OCI-LY7 (cell line): ENCODE results near the gene DNM3. TPM values are rescaled to one million over a fixed set of nuclear protein-coding genes. Genes with fewer than 3 reads are reported as not detected.

Source experiments
- BruUV-seq: library from RNA; stranded (reverse); fragments of 400-500 nt; replicated peaks from 2 replicates; lab custom pipeline; 2021; lab: Mats Ljungman, UMichigan
- CTCF ChIA-PET: fragments of 300-600 bp; sonication (Branson Sonifier 250); formaldehyde crosslinking; loops from one replicate; lab custom pipeline; 2022; ENCODE audit warnings: antibody characterized with exemption; ENCODE audit not compliant: unreplicated experiment; lab: Charles Lee
- POLR2A ChIA-PET: fragments of 300-600 bp; sonication (Branson Sonifier 250); formaldehyde crosslinking; loops from one replicate; lab custom pipeline; 2022; ENCODE audit warnings: antibody characterized with exemption; lab: Charles Lee
- DNase-seq: peaks from one replicate; pipeline ENCODE4 v3.0.0-alpha.2; 2015; ENCODE audit warnings: low spot score
- H2AFZ ChIP-seq: fragments of 200-600 bp; sonication (generic), shearing (Covaris generic); 2 replicates; pipeline ENCODE4 v1.6.1; 2014; ENCODE audit warnings: mild to moderate bottlenecking, antibody characterized with exemption, low read length, moderate library complexity
- H3K27ac ChIP-seq: fragments of 200-600 bp; sonication (generic); 2 replicates; pipeline ENCODE4 v1.5.1; 2014; ENCODE audit warnings: mixed run types, low read depth, mild to moderate bottlenecking, moderate library complexity, low read length, inconsistent platforms; ENCODE audit not compliant: poor library complexity, severe bottlenecking
- H3K36me3 ChIP-seq: fragments of 200-600 bp; sonication (generic); 2 replicates; pipeline ENCODE4 v1.6.1; 2014; ENCODE audit warnings: mild to moderate bottlenecking, antibody characterized with exemption, low read length, moderate library complexity, mixed read lengths; ENCODE audit not compliant: insufficient read depth
- H3K4me1 ChIP-seq: fragments of 200-600 bp; sonication (generic); 2 replicates; pipeline ENCODE4 v1.5.1; 2014; ENCODE audit warnings: mild to moderate bottlenecking, low read length; ENCODE audit not compliant: insufficient read depth, poor library complexity, severe bottlenecking
- H3K4me2 ChIP-seq: fragments of 200-600 bp; sonication (generic); 2 replicates; pipeline ENCODE4 v1.6.1; 2014; ENCODE audit warnings: mild to moderate bottlenecking, low read length
- H3K4me3 ChIP-seq: fragments of 200-600 bp; sonication (generic); 2 replicates; pipeline ENCODE4 v1.5.1; 2014; ENCODE audit warnings: mild to moderate bottlenecking, low read depth, low read length; ENCODE audit not compliant: poor library complexity, severe bottlenecking
- H3K79me2 ChIP-seq: fragments of 200-600 bp; sonication (generic); 2 replicates; pipeline ENCODE4 v1.6.1; 2016; ENCODE audit warnings: low read depth, mild to moderate bottlenecking, low read length, moderate library complexity, mixed read lengths; ENCODE audit not compliant: insufficient read depth
- H3K9me2 ChIP-seq: fragments of 200-600 bp; sonication (generic); 2 replicates; pipeline ENCODE4 v1.6.1; 2016; ENCODE audit warnings: mild to moderate bottlenecking, low read length, mixed read lengths; ENCODE audit not compliant: insufficient read depth
- H3K9me3 ChIP-seq: fragments of 200-600 bp; sonication (generic); 2 replicates; pipeline ENCODE4 v1.6.1; 2014; ENCODE audit warnings: mild to moderate bottlenecking, mixed run types, low read length, mixed read lengths
- H4K20me1 ChIP-seq: fragments of 200-600 bp; sonication (generic); 2 replicates; pipeline ENCODE4 v1.6.1; 2014; ENCODE audit warnings: mild to moderate bottlenecking, antibody characterized with exemption, low read length, moderate library complexity, mixed read lengths; ENCODE audit not compliant: insufficient read depth
- EZH2phosphoT487 ChIP-seq: fragments of 200-600 bp; sonication (generic); IDR thresholded peaks from 2 replicates; pipeline ENCODE4 v1.6.1; 2018; ENCODE audit warnings: low read depth, borderline replicate concordance, mild to moderate bottlenecking, mixed run types, antibody characterized with exemption, low read length, moderate library complexity, mixed read lengths
- intact Hi-C: fragments of 100-400 bp; cut with micrococcal nuclease; formaldehyde crosslinking; loops from one replicate; pipeline ENCODE4 v1.10.0; 2022; ENCODE audit not compliant: unreplicated experiment
- total RNA-seq, 2 experiments: library from RNA; depleted of rRNA in 1 of 2; stranded (reverse); fragments of >200 nt in 1 of 2; shearing (Covaris generic) in 1 of 2; gene quantifications; 2 replicates each; pipeline ENCODE4 v1.2.3, GENCODE V29; 2014 to 2022
- TF ChIP-seq, protein P1 (sequence below): fragments of 200-600 bp; sonication (generic); conservative IDR thresholded peaks from 2 replicates; pipeline ENCODE4 v1.5.1; 2014; ENCODE audit warnings: mild to moderate bottlenecking, antibody characterized with exemption, low read length, moderate library complexity, mixed read lengths

DNM3 gene
- total RNA-seq, 2 experiments from 2014 or later = 0.47 to 0.61 TPM

DNA sequence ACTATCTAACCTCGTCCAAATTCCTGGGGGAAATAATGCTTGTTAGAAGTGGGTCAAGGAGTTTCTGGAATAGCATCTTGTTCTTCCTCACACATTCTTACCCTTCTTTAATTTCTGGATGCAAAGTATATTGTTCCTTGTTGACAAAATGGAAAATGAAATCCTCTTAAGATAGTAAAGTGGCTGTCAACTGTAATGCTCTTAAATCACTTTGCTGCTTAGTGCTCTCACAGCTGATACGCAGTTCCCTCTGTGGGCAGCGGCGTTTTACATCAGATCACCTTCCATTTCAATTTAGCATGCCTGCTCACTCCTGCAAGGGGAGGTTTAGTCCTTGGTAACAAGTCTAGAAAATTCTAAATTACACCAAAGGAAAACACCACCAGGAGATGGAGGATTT, 113.1 kb downstream of the DNM3 start:
- ChIA-PET CTCF (no interaction called here), POLR2A (no interaction called here)
- Histone ChIP-seq H3K79me2 (no peaks in the 10 kb centered on the region), H3K4me1 (no peaks in the 10 kb centered on the region), H3K4me2 (no peak overlapping the region), H3K4me3 (no peak overlapping the region), H3K27ac (no peak overlapping the region), H3K9me2 (no peaks in the 10 kb centered on the region), H3K9me3 (no peaks in the 10 kb centered on the region), H4K20me1 (no peaks in the 10 kb centered on the region), H2AFZ (no peak overlapping the region), H3K36me3 (no peaks in the 10 kb centered on the region)
- TF ChIP-seq, protein P1, sequence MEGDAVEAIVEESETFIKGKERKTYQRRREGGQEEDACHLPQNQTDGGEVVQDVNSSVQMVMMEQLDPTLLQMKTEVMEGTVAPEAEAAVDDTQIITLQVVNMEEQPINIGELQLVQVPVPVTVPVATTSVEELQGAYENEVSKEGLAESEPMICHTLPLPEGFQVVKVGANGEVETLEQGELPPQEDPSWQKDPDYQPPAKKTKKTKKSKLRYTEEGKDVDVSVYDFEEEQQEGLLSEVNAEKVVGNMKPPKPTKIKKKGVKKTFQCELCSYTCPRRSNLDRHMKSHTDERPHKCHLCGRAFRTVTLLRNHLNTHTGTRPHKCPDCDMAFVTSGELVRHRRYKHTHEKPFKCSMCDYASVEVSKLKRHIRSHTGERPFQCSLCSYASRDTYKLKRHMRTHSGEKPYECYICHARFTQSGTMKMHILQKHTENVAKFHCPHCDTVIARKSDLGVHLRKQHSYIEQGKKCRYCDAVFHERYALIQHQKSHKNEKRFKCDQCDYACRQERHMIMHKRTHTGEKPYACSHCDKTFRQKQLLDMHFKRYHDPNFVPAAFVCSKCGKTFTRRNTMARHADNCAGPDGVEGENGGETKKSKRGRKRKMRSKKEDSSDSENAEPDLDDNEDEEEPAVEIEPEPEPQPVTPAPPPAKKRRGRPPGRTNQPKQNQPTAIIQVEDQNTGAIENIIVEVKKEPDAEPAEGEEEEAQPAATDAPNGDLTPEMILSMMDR = no peak
- intact Hi-C loops = no loop called here
- no TSS peak for BruUV-seq
- no peak for DNase-seq

DNA sequence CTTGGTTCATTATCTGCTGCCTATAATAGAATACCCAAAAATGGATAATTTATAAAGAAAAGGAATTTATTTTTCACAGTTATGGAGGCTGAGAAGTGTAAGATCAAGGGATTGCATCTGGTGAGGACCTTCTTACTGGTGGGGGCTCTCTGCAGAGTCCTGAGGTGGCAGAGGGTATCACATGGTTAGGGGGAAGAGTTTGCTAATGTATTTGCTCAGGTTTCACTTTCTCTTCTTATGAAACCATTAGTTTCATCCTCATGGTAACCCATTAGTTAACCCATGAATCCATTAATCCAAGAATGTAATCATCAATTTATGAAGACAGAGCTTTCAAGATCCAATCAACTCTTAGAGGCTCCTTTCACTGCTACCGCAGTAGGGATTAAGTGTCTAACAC, 120.6 kb downstream of the DNM3 start:
- POLR2A ChIA-PET = no interaction called here
- no peak overlapping the region for H3K4me2 ChIP-seq
- H2AFZ ChIP-seq = no peak overlapping the region

DNA sequence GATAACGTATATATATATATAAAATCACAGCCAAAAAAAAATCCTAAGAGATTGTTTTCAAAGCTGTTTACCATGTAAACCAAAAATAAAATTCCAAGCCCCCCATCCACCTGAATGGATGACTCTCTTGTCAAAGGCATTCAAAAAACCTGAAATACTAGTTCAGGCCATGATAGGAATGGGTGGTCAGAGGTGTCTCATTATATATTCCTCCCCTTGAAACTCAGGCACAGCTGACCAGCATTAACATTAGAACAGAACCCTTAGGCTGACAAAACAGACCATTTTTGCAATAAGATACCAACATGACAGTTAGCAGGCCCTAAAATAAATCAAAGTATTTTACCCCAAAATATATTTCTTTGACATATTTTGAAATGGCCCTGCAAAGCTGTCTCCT, 122.5 kb downstream of the DNM3 start:
- BruUV-seq = no TSS peak
- CTCF ChIA-PET = no interaction called here

More for the DNA sequence above, 120.6 kb downstream of the DNM3 start:
- no peaks in the 10 kb centered on the region for H3K9me2 ChIP-seq
- no peak for TF ChIP-seq EZH2phosphoT487
- TF ChIP-seq, protein P1 = no peak
- intact Hi-C loops = no loop called here
- CTCF ChIA-PET = no interaction called here
- H4K20me1 ChIP-seq = no peaks in the 10 kb centered on the region
- no peak overlapping the region for H3K27ac ChIP-seq
- no peak for DNase-seq
- BruUV-seq = no TSS peak
- no peak overlapping the region for H3K4me3 ChIP-seq
- H3K36me3 ChIP-seq = no peaks in the 10 kb centered on the region
- H3K4me1 ChIP-seq = no peaks in the 10 kb centered on the region
- H3K9me3 ChIP-seq = no peaks in the 10 kb centered on the region
- H3K79me2 ChIP-seq = no peaks in the 10 kb centered on the region

More for the DNA sequence above, 122.5 kb downstream of the DNM3 start:
- intact Hi-C loops = no loop called here
- H4K20me1 ChIP-seq = no peaks in the 10 kb centered on the region
- TF ChIP-seq, protein P1 = no peak
- TF ChIP-seq EZH2phosphoT487 = no peak
- no peak overlapping the region for H3K4me2 ChIP-seq
- no peak overlapping the region for H3K27ac ChIP-seq
- H3K79me2 ChIP-seq = no peaks in the 10 kb centered on the region
- H3K9me2 ChIP-seq = no peaks in the 10 kb centered on the region
- no peak for DNase-seq
- H3K36me3 ChIP-seq = no peaks in the 10 kb centered on the region
- H3K4me1 ChIP-seq = no peaks in the 10 kb centered on the region
- POLR2A ChIA-PET = no interaction called here
- no peak overlapping the region for H2AFZ ChIP-seq
- H3K9me3 ChIP-seq = no peaks in the 10 kb centered on the region
- H3K4me3 ChIP-seq = no peak overlapping the region
